BJ (cell line): ENCODE results near the gene USP13. TPM values are rescaled to one million over a fixed set of nuclear protein-coding genes. Genes with fewer than 3 reads are reported as not detected.

Experiments used
- CTCF ChIA-PET: fragments of 350-600 bp; formaldehyde crosslinking; extraction: SDS; loops from one replicate; lab custom pipeline; 2021; ENCODE audit warnings: antibody characterized with exemption, inconsistent platforms; lab: Yijun Ruan, JAX
- POLR2A ChIA-PET: fragments of 300-600 bp; sonication (Branson Sonifier 250); formaldehyde crosslinking; extraction: SDS; loops from one replicate; lab custom pipeline; 2021; ENCODE audit warnings: antibody characterized with exemption; lab: Charles Lee
- DNase-seq: peaks from one replicate; pipeline ENCODE4 v3.0.0-alpha.2; 2011; ENCODE audit warnings: low read depth
- H3K27me3 ChIP-seq: 2 replicates; pipeline ENCODE4 v1.6.0; 2011; ENCODE audit warnings: low read length; ENCODE audit not compliant: control insufficient read depth, insufficient read depth
- H3K36me3 ChIP-seq: 2 replicates; pipeline ENCODE4 v1.5.1; 2011; ENCODE audit warnings: low read length; ENCODE audit not compliant: control insufficient read depth, insufficient read depth
- H3K4me3 ChIP-seq: 2 replicates; pipeline ENCODE4 v1.5.1; 2011; ENCODE audit warnings: low read depth, mild to moderate bottlenecking, control low read depth, low read length
- CTCF ChIP-seq: IDR thresholded peaks from 2 replicates; pipeline ENCODE4 v1.5.1; 2011; ENCODE audit warnings: low read depth, mild to moderate bottlenecking, control low read depth, inconsistent platforms, low read length, moderate library complexity; ENCODE audit not compliant: insufficient read depth
- polyA plus RNA-seq: library from polyadenylated mRNA; depleted of rRNA; stranded (reverse); fragments of >200 nt; gene quantifications from 2 replicates; pipeline ENCODE4 v1.2.3, GENCODE V29; 2011

The USP13 gene
- polyA plus RNA-seq, 1 experiment = 10.5 TPM

DNA sequence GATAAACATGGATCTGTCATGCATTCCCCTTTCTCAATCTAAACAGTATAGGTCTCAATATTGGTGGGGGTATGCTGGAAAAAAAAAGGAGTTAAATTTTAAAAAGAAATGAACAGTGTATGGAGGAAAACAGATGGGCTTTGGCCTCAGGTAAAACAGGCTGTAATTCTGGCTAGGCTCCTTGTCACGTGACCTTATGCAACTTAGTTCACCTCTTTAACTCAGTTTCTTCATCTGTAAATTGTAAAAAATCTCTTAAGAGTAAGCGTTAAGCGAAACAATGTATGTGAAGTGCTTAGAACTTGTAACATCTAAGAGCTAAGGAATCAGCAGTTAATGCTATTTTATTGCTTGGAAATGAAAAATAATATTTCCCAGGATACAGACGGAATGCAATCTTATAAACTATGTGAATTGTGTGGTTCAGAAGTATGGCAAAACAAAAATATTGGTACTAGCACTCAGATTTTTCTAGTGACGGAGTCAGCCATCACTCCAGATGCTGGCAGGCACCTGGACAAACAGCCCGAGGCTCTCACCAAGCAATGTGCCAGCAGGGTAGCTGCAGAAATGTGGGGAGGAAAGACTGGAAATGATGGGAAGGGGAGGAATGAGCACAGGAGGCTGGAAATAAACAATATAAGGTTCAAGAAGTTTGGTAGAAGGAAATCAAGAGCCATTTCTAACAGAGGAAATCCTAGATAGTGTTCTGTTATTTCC lies 172.8 kb downstream of the USP13 start:
- DNase-seq = no peak
- ChIA-PET CTCF (no interaction called here), POLR2A (no interaction called here)
- H3K27me3 ChIP-seq = no peaks in the 10 kb centered on the region
- H3K4me3 ChIP-seq = no peak overlapping the region
- no peak for TF ChIP-seq CTCF
- no peaks in the 10 kb centered on the region for H3K36me3 ChIP-seq

- TF ChIP-seq CTCF = no peak
- ChIA-PET POLR2A (no interaction called here), CTCF (no interaction called here)
- no peak overlapping the region for H3K4me3 ChIP-seq
- DNase-seq = no peak
- H3K36me3 ChIP-seq = no peaks in the 10 kb centered on the region
- H3K27me3 ChIP-seq = no peaks in the 10 kb centered on the region
Observed at GRCh38 chr3:179826247-179826637, 173.4 kb downstream of the USP13 start.

GRCh38 chr3:179828738-179829137 lies 175.9 kb downstream of the USP13 start:
- TF ChIP-seq CTCF = no peak
- ChIA-PET CTCF (no interaction called here), POLR2A (no interaction called here)
- Histone ChIP-seq H3K4me3 (no peak overlapping the region), H3K27me3 (no peaks in the 10 kb centered on the region), H3K36me3 (no peaks in the 10 kb centered on the region)
- no peak for DNase-seq

GRCh38 chr3:179829401-179829800 lies 176.6 kb downstream of the USP13 start:
- ChIA-PET POLR2A (no interaction called here), CTCF (no interaction called here)
- DNase-seq = no peak
- no peak for TF ChIP-seq CTCF
- Histone ChIP-seq H3K36me3 (no peaks in the 10 kb centered on the region), H3K4me3 (no peak overlapping the region), H3K27me3 (no peaks in the 10 kb centered on the region)

DNA sequence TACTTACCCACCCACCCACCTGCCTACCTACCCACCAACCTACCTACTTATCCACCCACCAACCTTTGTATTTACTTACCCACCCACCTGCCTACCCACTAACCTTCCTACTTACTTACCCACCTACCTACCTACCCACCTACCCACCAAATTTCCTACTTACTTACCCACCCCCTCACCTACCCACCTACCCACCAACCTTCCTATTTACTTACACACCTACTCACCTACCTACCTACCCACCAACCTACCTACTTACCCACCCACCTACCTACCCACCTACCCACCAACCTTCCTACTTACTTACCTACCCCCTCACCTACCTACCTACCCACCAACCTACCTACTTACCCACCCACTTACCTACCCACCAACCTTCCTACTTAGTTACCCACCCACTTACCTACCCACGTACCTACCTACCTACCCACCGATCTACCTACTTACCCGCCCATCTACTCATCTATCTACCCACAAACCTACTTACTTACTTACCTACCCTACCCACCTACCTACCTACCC lies 179.6 kb downstream of the USP13 start:
- ChIA-PET POLR2A (no interaction called here), CTCF (no interaction called here)
- Histone ChIP-seq H3K27me3 (no peaks in the 10 kb centered on the region; the same call in 1 of the 2 replicates), H3K36me3 (no peaks in the 10 kb centered on the region), H3K4me3 (no peak overlapping the region)
- no peak for DNase-seq
- TF ChIP-seq CTCF = no peak
